A673 (cell line): ENCODE results near the gene DNAH7. TPM values are rescaled to one million over a fixed set of nuclear protein-coding genes. Genes with fewer than 3 reads are reported as not detected.

Experiments
- BruUV-seq: library from RNA; stranded (reverse); fragments of 400-500 nt; replicated peaks from 2 replicates; lab custom pipeline; 2021; lab: Mats Ljungman, UMichigan
- CTCF ChIA-PET: fragments of 300-600 bp; sonication (Branson Sonifier 250); formaldehyde crosslinking; loops from one replicate; lab custom pipeline; 2022; ENCODE audit warnings: antibody characterized with exemption; lab: Charles Lee
- POLR2A ChIA-PET: fragments of 300-600 bp; sonication (Branson Sonifier 250); formaldehyde crosslinking; loops from one replicate; lab custom pipeline; 2022; ENCODE audit warnings: antibody characterized with exemption; ENCODE audit not compliant: low non-redundant PET; lab: Charles Lee
- DNase-seq: peaks from one replicate; pipeline ENCODE4 v3.0.0-alpha.2; 2015; ENCODE audit warnings: low spot score
- H3K27ac ChIP-seq: fragments of 200-600 bp; sonication (generic); 2 replicates; pipeline ENCODE4 v1.5.1; 2016; ENCODE audit warnings: mixed run types, low read depth, mild to moderate bottlenecking, mixed read lengths, antibody characterized with exemption, low read length; ENCODE audit not compliant: poor library complexity, severe bottlenecking
- H3K27me3 ChIP-seq: fragments of 200-600 bp; sonication (generic); replicated peaks from 2 replicates; pipeline ENCODE4 v1.6.1; 2017; ENCODE audit warnings: mixed run types, low read depth, mild to moderate bottlenecking, mixed read lengths, antibody characterized with exemption, low read length; ENCODE audit not compliant: insufficient read depth, poor library complexity
- H3K36me3 ChIP-seq: fragments of 200-600 bp; sonication (generic); 2 replicates; pipeline ENCODE4 v1.6.1; 2016; ENCODE audit warnings: mixed run types, mild to moderate bottlenecking, mixed read lengths, antibody characterized with exemption, low read length; ENCODE audit not compliant: insufficient read depth, poor library complexity, severe bottlenecking
- H3K4me1 ChIP-seq: fragments of 200-600 bp; sonication (generic); 2 replicates; pipeline ENCODE4 v1.6.1; 2017; ENCODE audit warnings: mixed run types, mild to moderate bottlenecking, mixed read lengths, antibody characterized with exemption, low read length; ENCODE audit not compliant: insufficient read depth, poor library complexity, severe bottlenecking
- H3K4me3 ChIP-seq: fragments of 200-600 bp; sonication (generic); 2 replicates; pipeline ENCODE4 v1.5.1; 2016; ENCODE audit warnings: low read depth, mixed run types, mild to moderate bottlenecking, mixed read lengths, low read length; ENCODE audit not compliant: poor library complexity, severe bottlenecking
- H3K9me3 ChIP-seq: fragments of 200-600 bp; sonication (generic); 2 replicates; pipeline ENCODE4 v1.6.1; 2016; ENCODE audit warnings: mixed run types, low read depth, mild to moderate bottlenecking, mixed read lengths, antibody characterized with exemption, low read length; ENCODE audit not compliant: poor library complexity, severe bottlenecking
- CTCF ChIP-seq: fragments of 300-800, 200-600 bp; sonication (generic); conservative IDR thresholded peaks from 2 replicates; pipeline ENCODE4 v1.5.1; 2017; ENCODE audit warnings: low read depth, mild to moderate bottlenecking, antibody characterized with exemption, low read length, moderate library complexity, mixed read lengths
- EZH2 ChIP-seq: fragments of 200-600 bp; sonication (generic); IDR thresholded peaks from 2 replicates; pipeline ENCODE4 v1.6.1; 2017; ENCODE audit warnings: borderline replicate concordance, low read depth, mild to moderate bottlenecking, mixed read lengths, antibody characterized with exemption, low read length; ENCODE audit not compliant: poor library complexity, severe bottlenecking
- intact Hi-C: fragments of 100-400 bp; cut with micrococcal nuclease; formaldehyde crosslinking; loops from one replicate; pipeline ENCODE4 v1.10.0; 2022; ENCODE audit not compliant: unreplicated experiment
- total RNA-seq: library from RNA; stranded (reverse); gene quantifications from 2 replicates; pipeline ENCODE4 v1.2.3, GENCODE V29; 2021

The DNAH7 gene
- total RNA-seq, 1 experiment from 2014 or later, result 0.95 TPM

- Histone ChIP-seq H3K27me3 (no peaks in the 10 kb centered on the region), H3K9me3 (no peaks in the 10 kb centered on the region), H3K36me3 (no peaks in the 10 kb centered on the region), H3K4me3 (no peak overlapping the region), H3K27ac (no peak overlapping the region), H3K4me1 (no peaks in the 10 kb centered on the region)
- intact Hi-C loops, result loop anchor here (10.0 kb wide), 1 partner anchor 620 kb away; no protein-coding TSS in a partner anchor
- no peak for TF ChIP-seq EZH2
- no peak for DNase-seq
- POLR2A ChIA-PET, result no interaction called here
- CTCF ChIA-PET, result no interaction called here
- no TSS peak for BruUV-seq
Measured at GRCh38 chr2:195945056-195945455, 123.6 kb downstream of the DNAH7 start.

DNA sequence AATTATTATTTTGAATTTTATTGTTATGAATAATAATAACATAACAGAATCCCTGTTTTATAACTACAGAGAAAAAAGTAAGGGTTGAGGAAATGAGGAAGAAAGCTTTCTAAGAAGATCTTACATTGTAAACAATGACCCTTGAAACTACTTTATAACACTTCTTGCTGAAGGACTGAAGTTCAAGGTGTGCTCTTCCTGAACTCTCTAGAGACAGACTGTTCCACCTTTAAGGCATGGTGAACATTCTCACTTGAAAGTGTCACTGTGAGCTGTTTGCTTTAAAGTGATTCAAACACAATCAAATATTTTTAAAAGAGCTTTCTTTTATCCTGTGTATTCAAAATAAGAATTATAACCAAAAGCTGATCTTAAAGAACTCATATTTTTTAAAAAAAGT is 131.5 kb downstream of the DNAH7 start:
- CTCF ChIA-PET, result no interaction called here
- no peak for DNase-seq
- H3K9me3 ChIP-seq, result no peaks in the 10 kb centered on the region
- no peak overlapping the region for H3K27ac ChIP-seq
- BruUV-seq, result no TSS peak
- intact Hi-C loops, result loop anchor here (5.0 kb wide), 1 partner anchor 130 kb away; the partner anchor contains the start of gene DNAH7
- H3K36me3 ChIP-seq, result no peaks in the 10 kb centered on the region
- H3K27me3 ChIP-seq, result no peaks in the 10 kb centered on the region
- TF ChIP-seq CTCF (no peak), EZH2 (no peak)
- H3K4me1 ChIP-seq, result no peaks in the 10 kb centered on the region
- no peak overlapping the region for H3K4me3 ChIP-seq
- POLR2A ChIA-PET, result interaction anchor here (0.6 kb wide), 2 partner anchors 103 to 155 kb away, joined by 3 to 6 read pairs; no protein-coding TSS in a partner anchor

- H3K27me3 ChIP-seq, result no peaks in the 10 kb centered on the region
- no peak for DNase-seq
- ChIA-PET POLR2A (no interaction called here), CTCF (no interaction called here)
- no peaks in the 10 kb centered on the region for H3K9me3 ChIP-seq
- no TSS peak for BruUV-seq
- TF ChIP-seq EZH2 (no peak), CTCF (no peak)
- H3K4me3 ChIP-seq, result no peak overlapping the region
- intact Hi-C loops, result no loop called here
- H3K36me3 ChIP-seq, result no peaks in the 10 kb centered on the region
- H3K4me1 ChIP-seq, result no peaks in the 10 kb centered on the region
- H3K27ac ChIP-seq, result no peak overlapping the region
Measured at GRCh38 chr2:195934484-195934883, 134.2 kb downstream of the DNAH7 start.

DNA sequence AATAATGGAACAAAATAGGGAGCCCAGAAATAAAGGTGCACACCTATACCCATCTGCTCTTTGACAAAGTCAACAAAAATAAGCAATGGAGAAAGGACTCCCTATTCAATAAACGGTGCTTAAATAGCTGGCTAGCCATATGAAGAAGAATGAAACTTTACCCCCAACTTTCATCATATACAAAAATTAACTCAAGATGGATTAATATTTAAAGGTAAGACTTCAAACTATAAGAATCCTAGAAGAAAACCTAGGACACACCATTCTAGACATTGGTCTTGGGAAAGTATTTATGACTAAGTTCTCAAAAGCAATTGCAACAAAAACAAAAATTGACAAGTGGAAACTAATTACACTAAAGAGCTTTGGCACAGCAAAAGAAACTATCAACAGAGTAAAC is 139.1 kb downstream of the DNAH7 start:
- DNase-seq, result no peak
- no peaks in the 10 kb centered on the region for H3K27me3 ChIP-seq
- ChIA-PET CTCF (no interaction called here), POLR2A (interaction anchor here (0.6 kb wide), 1 partner anchor 122 kb away, joined by 3 read pairs; no protein-coding TSS in a partner anchor)
- H3K27ac ChIP-seq, result no peak overlapping the region
- intact Hi-C loops, result no loop called here
- H3K9me3 ChIP-seq, result no peaks in the 10 kb centered on the region
- BruUV-seq, result no TSS peak
- H3K36me3 ChIP-seq, result no peaks in the 10 kb centered on the region
- no peaks in the 10 kb centered on the region for H3K4me1 ChIP-seq
- no peak overlapping the region for H3K4me3 ChIP-seq
- TF ChIP-seq EZH2 (no peak), CTCF (no peak)
